Stomach (tissue), 4 donors: Measurements from ENCODE around the gene ZNF121.

Experiments
- POLR2AphosphoS5 ChIP-seq, 3 donors: sonication (generic); formaldehyde crosslinking; IDR thresholded peaks; one replicate each; pipeline ENCODE4 v1.6.1; 2016; ENCODE audit warnings: antibody characterized with exemption in 3 of 3
- TF ChIP-seq, protein P1 (sequence below), 7 experiments: fragments of 450-650 bp in 4 of 7; fragments of 200-600 bp in 3 of 7; sonication (generic) in 3 of 7; IDR thresholded peaks; one replicate each; pipeline ENCODE4 v1.5.1; 2016 to 2019; ENCODE audit warnings: antibody characterized with exemption in 7 of 7, control low read depth in 2 of 7, mild to moderate bottlenecking in 1 of 7

DNA sequence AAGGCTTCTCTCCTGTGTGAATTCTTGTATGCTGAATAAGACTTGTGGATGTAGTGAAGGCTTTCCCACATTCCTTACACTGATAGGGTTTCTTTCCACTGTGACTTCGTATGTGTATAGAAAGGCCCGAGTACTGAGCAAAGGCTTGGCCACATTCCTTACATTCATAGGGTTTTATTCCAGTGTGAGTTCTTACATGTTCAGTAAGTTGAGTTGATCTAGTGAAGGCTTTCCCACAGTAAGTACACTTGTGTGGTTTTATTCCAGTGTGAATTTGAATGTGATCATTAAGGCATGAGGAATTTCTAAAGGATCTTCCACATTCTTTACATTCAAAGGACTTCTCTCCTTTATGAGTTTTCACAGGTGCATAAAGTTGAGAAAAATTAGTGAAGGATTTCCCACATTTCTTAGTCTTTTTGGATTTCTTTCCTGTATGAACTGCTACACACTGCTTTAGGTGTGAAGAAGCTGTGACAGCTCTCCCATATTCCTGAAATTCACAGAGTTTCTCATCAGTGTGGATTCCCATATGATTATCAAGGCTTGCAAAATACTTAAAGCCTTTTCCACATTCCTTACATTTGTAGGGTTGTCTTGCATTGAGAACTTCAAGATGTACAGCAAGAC, 26.3 kb upstream of the ZNF121 start:
- TF ChIP-seq, protein P1, sequence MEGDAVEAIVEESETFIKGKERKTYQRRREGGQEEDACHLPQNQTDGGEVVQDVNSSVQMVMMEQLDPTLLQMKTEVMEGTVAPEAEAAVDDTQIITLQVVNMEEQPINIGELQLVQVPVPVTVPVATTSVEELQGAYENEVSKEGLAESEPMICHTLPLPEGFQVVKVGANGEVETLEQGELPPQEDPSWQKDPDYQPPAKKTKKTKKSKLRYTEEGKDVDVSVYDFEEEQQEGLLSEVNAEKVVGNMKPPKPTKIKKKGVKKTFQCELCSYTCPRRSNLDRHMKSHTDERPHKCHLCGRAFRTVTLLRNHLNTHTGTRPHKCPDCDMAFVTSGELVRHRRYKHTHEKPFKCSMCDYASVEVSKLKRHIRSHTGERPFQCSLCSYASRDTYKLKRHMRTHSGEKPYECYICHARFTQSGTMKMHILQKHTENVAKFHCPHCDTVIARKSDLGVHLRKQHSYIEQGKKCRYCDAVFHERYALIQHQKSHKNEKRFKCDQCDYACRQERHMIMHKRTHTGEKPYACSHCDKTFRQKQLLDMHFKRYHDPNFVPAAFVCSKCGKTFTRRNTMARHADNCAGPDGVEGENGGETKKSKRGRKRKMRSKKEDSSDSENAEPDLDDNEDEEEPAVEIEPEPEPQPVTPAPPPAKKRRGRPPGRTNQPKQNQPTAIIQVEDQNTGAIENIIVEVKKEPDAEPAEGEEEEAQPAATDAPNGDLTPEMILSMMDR (IDR thresholded peaks at IDR 0.05): no peak
- TF ChIP-seq POLR2AphosphoS5 (IDR thresholded peaks at IDR 0.05): no peak
